A673 (cell line): ENCODE data around the gene C15orf61. TPM values are rescaled to one million over a fixed set of nuclear protein-coding genes. Genes with fewer than 3 reads are reported as not detected.

Experiments used
- BruUV-seq: library from RNA; stranded (reverse); fragments of 400-500 nt; replicated peaks from 2 replicates; lab custom pipeline; 2021; lab: Mats Ljungman, UMichigan
- CTCF ChIA-PET: fragments of 300-600 bp; sonication (Branson Sonifier 250); formaldehyde crosslinking; loops from one replicate; lab custom pipeline; 2022; ENCODE audit warnings: antibody characterized with exemption; lab: Charles Lee
- POLR2A ChIA-PET: fragments of 300-600 bp; sonication (Branson Sonifier 250); formaldehyde crosslinking; loops from one replicate; lab custom pipeline; 2022; ENCODE audit warnings: antibody characterized with exemption; ENCODE audit not compliant: low non-redundant PET; lab: Charles Lee
- DNase-seq: peaks from one replicate; pipeline ENCODE4 v3.0.0-alpha.2; 2015; ENCODE audit warnings: low spot score
- H3K27ac ChIP-seq: fragments of 200-600 bp; sonication (generic); 2 replicates; pipeline ENCODE4 v1.5.1; 2016; ENCODE audit warnings: mixed run types, low read depth, mild to moderate bottlenecking, mixed read lengths, antibody characterized with exemption, low read length; ENCODE audit not compliant: poor library complexity, severe bottlenecking
- H3K27me3 ChIP-seq: fragments of 200-600 bp; sonication (generic); replicated peaks from 2 replicates; pipeline ENCODE4 v1.6.1; 2017; ENCODE audit warnings: mixed run types, low read depth, mild to moderate bottlenecking, mixed read lengths, antibody characterized with exemption, low read length; ENCODE audit not compliant: insufficient read depth, poor library complexity
- H3K36me3 ChIP-seq: fragments of 200-600 bp; sonication (generic); 2 replicates; pipeline ENCODE4 v1.6.1; 2016; ENCODE audit warnings: mixed run types, mild to moderate bottlenecking, mixed read lengths, antibody characterized with exemption, low read length; ENCODE audit not compliant: insufficient read depth, poor library complexity, severe bottlenecking
- H3K4me1 ChIP-seq: fragments of 200-600 bp; sonication (generic); 2 replicates; pipeline ENCODE4 v1.6.1; 2017; ENCODE audit warnings: mixed run types, mild to moderate bottlenecking, mixed read lengths, antibody characterized with exemption, low read length; ENCODE audit not compliant: insufficient read depth, poor library complexity, severe bottlenecking
- H3K4me3 ChIP-seq: fragments of 200-600 bp; sonication (generic); 2 replicates; pipeline ENCODE4 v1.5.1; 2016; ENCODE audit warnings: low read depth, mixed run types, mild to moderate bottlenecking, mixed read lengths, low read length; ENCODE audit not compliant: poor library complexity, severe bottlenecking
- H3K9me3 ChIP-seq: fragments of 200-600 bp; sonication (generic); 2 replicates; pipeline ENCODE4 v1.6.1; 2016; ENCODE audit warnings: mixed run types, low read depth, mild to moderate bottlenecking, mixed read lengths, antibody characterized with exemption, low read length; ENCODE audit not compliant: poor library complexity, severe bottlenecking
- EZH2 ChIP-seq: fragments of 200-600 bp; sonication (generic); IDR thresholded peaks from 2 replicates; pipeline ENCODE4 v1.6.1; 2017; ENCODE audit warnings: borderline replicate concordance, low read depth, mild to moderate bottlenecking, mixed read lengths, antibody characterized with exemption, low read length; ENCODE audit not compliant: poor library complexity, severe bottlenecking
- intact Hi-C: fragments of 100-400 bp; cut with micrococcal nuclease; formaldehyde crosslinking; loops from one replicate; pipeline ENCODE4 v1.10.0; 2022; ENCODE audit not compliant: unreplicated experiment
- total RNA-seq: library from RNA; stranded (reverse); gene quantifications from 2 replicates; pipeline ENCODE4 v1.2.3, GENCODE V29; 2021
- TF ChIP-seq, protein P1 (sequence below): fragments of 300-800, 200-600 bp; sonication (generic); conservative IDR thresholded peaks from 2 replicates; pipeline ENCODE4 v1.5.1; 2017; ENCODE audit warnings: low read depth, mild to moderate bottlenecking, antibody characterized with exemption, low read length, moderate library complexity, mixed read lengths

C15orf61 gene
- total RNA-seq, 1 experiment from 2014 or later, result 6.3 TPM

DNA sequence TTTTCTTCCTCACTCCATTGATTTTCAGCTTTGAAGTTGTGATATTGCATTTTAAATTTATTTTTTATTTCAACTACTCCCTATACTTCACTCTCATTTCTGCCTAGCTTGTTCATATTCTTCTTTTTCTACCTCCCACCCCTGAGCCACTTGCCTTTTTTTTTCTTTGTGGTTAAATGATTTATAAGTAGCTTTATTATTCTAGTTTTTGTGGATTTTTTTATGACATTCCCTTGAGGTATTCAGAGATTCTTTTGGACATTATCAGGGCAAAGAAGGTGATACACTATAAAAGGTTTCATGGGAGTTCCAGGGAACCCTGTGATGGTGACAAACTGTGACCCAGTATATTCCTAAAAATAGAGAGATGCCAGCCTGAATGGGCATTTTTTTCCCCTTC, 3.3 kb downstream of the C15orf61 start:
- peaks cover 21% of the 10 kb centered on the region for H3K4me1 ChIP-seq
- ChIA-PET CTCF (no interaction called here), POLR2A (interaction anchor here (1.1 kb wide), 1 partner anchor 17 kb away, joined by 3 read pairs; no protein-coding TSS in a partner anchor)
- no peak for DNase-seq
- no peaks in the 10 kb centered on the region for H3K9me3 ChIP-seq
- no peak overlapping the region for H3K4me3 ChIP-seq
- H3K36me3 ChIP-seq, result no peaks in the 10 kb centered on the region
- no TSS peak for BruUV-seq
- intact Hi-C loops, result no loop called here
- TF ChIP-seq, protein P1, sequence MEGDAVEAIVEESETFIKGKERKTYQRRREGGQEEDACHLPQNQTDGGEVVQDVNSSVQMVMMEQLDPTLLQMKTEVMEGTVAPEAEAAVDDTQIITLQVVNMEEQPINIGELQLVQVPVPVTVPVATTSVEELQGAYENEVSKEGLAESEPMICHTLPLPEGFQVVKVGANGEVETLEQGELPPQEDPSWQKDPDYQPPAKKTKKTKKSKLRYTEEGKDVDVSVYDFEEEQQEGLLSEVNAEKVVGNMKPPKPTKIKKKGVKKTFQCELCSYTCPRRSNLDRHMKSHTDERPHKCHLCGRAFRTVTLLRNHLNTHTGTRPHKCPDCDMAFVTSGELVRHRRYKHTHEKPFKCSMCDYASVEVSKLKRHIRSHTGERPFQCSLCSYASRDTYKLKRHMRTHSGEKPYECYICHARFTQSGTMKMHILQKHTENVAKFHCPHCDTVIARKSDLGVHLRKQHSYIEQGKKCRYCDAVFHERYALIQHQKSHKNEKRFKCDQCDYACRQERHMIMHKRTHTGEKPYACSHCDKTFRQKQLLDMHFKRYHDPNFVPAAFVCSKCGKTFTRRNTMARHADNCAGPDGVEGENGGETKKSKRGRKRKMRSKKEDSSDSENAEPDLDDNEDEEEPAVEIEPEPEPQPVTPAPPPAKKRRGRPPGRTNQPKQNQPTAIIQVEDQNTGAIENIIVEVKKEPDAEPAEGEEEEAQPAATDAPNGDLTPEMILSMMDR, result no peak
- TF ChIP-seq EZH2, result no peak
- H3K27ac ChIP-seq, result no peak overlapping the region
- H3K27me3 ChIP-seq, result no peaks in the 10 kb centered on the region

DNA sequence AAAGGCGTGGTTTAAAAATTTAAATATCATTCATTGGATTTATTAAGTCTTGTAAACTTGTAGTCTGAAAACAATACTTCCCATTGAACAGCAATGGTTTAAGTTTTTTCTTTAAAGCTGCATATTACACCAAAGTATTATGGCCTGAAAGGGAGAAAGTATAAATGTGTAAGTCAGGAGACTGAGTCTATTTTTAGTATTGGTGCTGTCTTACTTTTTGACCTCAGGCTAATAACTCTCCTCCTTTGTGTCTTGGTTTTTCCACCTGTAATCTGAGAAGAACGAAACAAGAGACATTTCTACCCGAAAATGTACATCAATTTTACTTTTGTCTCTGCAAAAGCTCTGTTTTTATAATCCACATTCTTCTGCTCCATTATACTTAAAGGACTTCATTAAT, 7.6 kb downstream of the C15orf61 start:
- peaks cover 9% of the 10 kb centered on the region for H3K4me1 ChIP-seq
- H3K27me3 ChIP-seq, result no peaks in the 10 kb centered on the region
- no peaks in the 10 kb centered on the region for H3K9me3 ChIP-seq
- no TSS peak for BruUV-seq
- no peak overlapping the region for H3K27ac ChIP-seq
- DNase-seq, result no peak
- POLR2A ChIA-PET, result no interaction called here
- no peak for TF ChIP-seq EZH2
- TF ChIP-seq, protein P1, result no peak
- CTCF ChIA-PET, result no interaction called here
- no peak overlapping the region for H3K4me3 ChIP-seq
- intact Hi-C loops, result no loop called here
- H3K36me3 ChIP-seq, result no peaks in the 10 kb centered on the region

DNA sequence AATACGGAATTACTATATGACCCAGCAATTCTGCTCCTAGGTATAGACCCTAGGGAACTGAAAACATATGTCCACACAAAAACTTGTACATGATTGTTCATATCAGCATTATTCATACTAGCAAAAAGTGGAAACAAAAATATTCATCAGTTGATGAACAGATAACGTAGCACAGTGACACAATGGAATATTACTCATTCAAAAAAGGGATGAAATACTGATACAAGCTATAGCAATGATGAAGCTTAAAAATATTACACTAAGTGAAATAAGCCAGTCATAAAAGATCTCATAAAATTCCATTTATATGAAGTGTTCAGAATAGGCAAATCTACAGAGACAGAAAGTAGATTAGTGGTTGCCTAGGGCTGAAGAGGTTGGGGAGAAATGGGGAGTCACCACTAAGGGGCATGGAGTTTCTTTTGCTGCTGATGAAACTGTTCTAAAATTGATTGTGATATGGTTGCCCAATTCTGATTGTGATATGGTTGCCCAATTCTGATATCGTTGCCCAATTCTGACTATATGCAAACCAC, 10.5 kb downstream of the C15orf61 start:
- Histone ChIP-seq H3K4me1 (no peaks in the 10 kb centered on the region), H3K27ac (no peak overlapping the region), H3K9me3 (no peaks in the 10 kb centered on the region), H3K4me3 (no peak overlapping the region), H3K27me3 (no peaks in the 10 kb centered on the region), H3K36me3 (no peaks in the 10 kb centered on the region)
- BruUV-seq, result no TSS peak
- ChIA-PET CTCF (no interaction called here), POLR2A (no interaction called here)
- TF ChIP-seq, protein P1, result no peak
- no peak for TF ChIP-seq EZH2
- intact Hi-C loops, result no loop called here
- DNase-seq, result no peak
